ENCODE data around the gene ASB15. TPM values are rescaled to one million over a fixed set of nuclear protein-coding genes. Genes with fewer than 3 reads are reported as not detected.

The ASB15 gene
- total and polyA plus RNA-seq, 2 donors (not counting 3 experiments of a cell fraction or from before 2014, with no cell fraction given) = not detected

DNA sequence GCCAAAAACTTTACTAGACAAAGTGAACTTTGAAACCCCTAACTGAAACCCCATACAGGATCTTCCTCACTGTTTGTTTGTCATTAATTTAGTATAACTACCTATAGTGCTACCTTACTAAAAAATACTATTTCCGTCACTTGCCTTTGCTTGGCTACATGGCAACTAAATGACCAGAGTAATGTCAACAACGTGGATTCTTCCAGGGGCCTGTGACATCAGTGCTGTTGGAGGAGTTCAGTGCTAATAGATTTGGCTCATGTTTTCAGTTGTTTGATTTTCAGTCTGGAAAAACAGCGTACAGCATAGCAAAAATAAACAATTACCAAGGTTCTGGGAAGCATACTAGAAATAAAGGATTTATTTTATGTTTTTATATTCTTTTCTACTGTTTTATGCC, 3.0 kb upstream of the ASB15 start:
- no peak for FAIRE-seq
- H3K27me3 ChIP-seq (ENCODE audit: control insufficient read depth in 2 of 2, insufficient read depth in 2 of 2, low read length in 2 of 2) = no peaks in the 10 kb centered on the region
- no peaks in the 10 kb centered on the region for H3K9me3 ChIP-seq (replicated peaks; ENCODE audit: control insufficient read depth, insufficient read depth, low read length)
- no peaks in the 10 kb centered on the region for H3K9me1 ChIP-seq (replicated peaks; ENCODE audit: control insufficient read depth, extremely low read depth, insufficient read depth, low read length)
- DNase-seq (ENCODE audit: low read depth, low spot score) = no peak
- no peaks in the 10 kb centered on the region for H3K36me3 ChIP-seq (ENCODE audit: control insufficient read depth in 2 of 2, extremely low read depth in 1 of 2, insufficient read depth in 2 of 2, low read length in 2 of 2)
- BruUV-seq (replicated peaks) = no TSS peak
- no peak overlapping the region for H2AFZ ChIP-seq (ENCODE audit: low read depth, low read length)
- H3K4me3 ChIP-seq (replicated peaks in 1 of 3; ENCODE audit: insufficient read depth in 1 of 3, low read depth in 1 of 3, low read length in 3 of 3) = no peak overlapping the region
- dilution Hi-C loops (cut with MboI; ENCODE audit: extremely low pct_ligation_motif_present, low sequenced_read_pairs) (no loop called here), intact Hi-C loops (cut with micrococcal nuclease) (no loop called here)
- no peak overlapping the region for H3K27ac ChIP-seq (ENCODE audit: insufficient read depth, low read depth, low read length)
- H3K9ac ChIP-seq (replicated peaks; ENCODE audit: extremely low read depth, insufficient read depth, low read length) = no peak overlapping the region
- POLR2A ChIA-PET = no interaction called here
- H3K4me2 ChIP-seq (ENCODE audit: insufficient read depth, low read length) = no peak overlapping the region
- no peaks in the 10 kb centered on the region for H3K79me2 ChIP-seq (ENCODE audit: control insufficient read depth, insufficient read depth, low read length)
- no peaks in the 10 kb centered on the region for H4K20me1 ChIP-seq (replicated peaks; ENCODE audit: control insufficient read depth, extremely low read depth, insufficient read depth, low read length)
- CTCF ChIA-PET = no interaction called here
- TF ChIP-seq POLR2AphosphoS5 (IDR thresholded peaks at IDR 0.05; ENCODE audit: insufficient read depth, low read depth, low read length) (no peak), FOS (IDR thresholded peaks at IDR 0.05; ENCODE audit: borderline replicate concordance, insufficient read depth, low read length) (no peak), JUN (IDR thresholded peaks at IDR 0.05; ENCODE audit: borderline replicate concordance, insufficient read depth, insufficient read length, low read depth) (no peak), EZH2 (IDR thresholded peaks at IDR 0.05; ENCODE audit: borderline replicate concordance, low read depth, low read length, severe bottlenecking) (no peak), CTCF (IDR thresholded peaks at IDR 0.05; ENCODE audit: extremely low read depth in 1 of 2, insufficient read depth in 1 of 2, low read depth in 1 of 2, low read length in 2 of 2) (no peak), POLR2A (IDR thresholded peaks at IDR 0.05; ENCODE audit: low read depth, low read length) (no peak), GATA2 (IDR thresholded peaks at IDR 0.05; ENCODE audit: insufficient read depth, insufficient read length, low read depth, low read length) (no peak), MYC (IDR thresholded peaks at IDR 0.05; ENCODE audit: low read depth, low read length) (no peak)
- TF ChIP-seq, protein P1, sequence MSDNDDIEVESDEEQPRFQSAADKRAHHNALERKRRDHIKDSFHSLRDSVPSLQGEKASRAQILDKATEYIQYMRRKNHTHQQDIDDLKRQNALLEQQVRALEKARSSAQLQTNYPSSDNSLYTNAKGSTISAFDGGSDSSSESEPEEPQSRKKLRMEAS (IDR thresholded peaks at IDR 0.05; ENCODE audit: insufficient read depth, insufficient read length) = no peak
- H3K4me1 ChIP-seq (ENCODE audit: control insufficient read depth, extremely low read depth, insufficient read depth, low read length) = no peaks in the 10 kb centered on the region

All from endothelial cell of umbilical vein (primary cell).